ENCODE data around the gene SFTPA2.
"Not testable (repeated sequence)": the region's sequence is repeated elsewhere in the genome, so short reads cannot be mapped to it uniquely, and the experiment has no call there.

The SFTPA2 gene

GRCh38 chr10:79560160-79560709, at the start of gene SFTPA2:
Gene SFTPA2 (minus strand): TSS chr10:79560407. CDS start chr10:79559483, 924 bp downstream.
- TF ChIP-seq ZNF274 (IDR thresholded peaks at IDR 0.05; ENCODE audit: low read depth, low read length): no peak
- no peak within 1 kb of the TSS for H3K4me3 ChIP-seq (ENCODE audit: low read length)

- H3K4me3 ChIP-seq (ENCODE audit: low read length): no peak overlapping the region
- TF ChIP-seq ZNF274 (IDR thresholded peaks at IDR 0.05; ENCODE audit: low read depth, low read length): no peak
Observed at GRCh38 chr10:79608505-79609375, 48.5 kb upstream of the SFTPA2 start.

- H3K4me3 ChIP-seq (ENCODE audit: low read length): no peak overlapping the region
- TF ChIP-seq ZNF274 (IDR thresholded peaks at IDR 0.05; ENCODE audit: low read depth, low read length): no peak
Observed at GRCh38 chr10:79605308-79605707, 45.1 kb upstream of the SFTPA2 start.

GRCh38 chr10:79604294-79604693, 44.1 kb upstream of the SFTPA2 start:
- no peak for TF ChIP-seq ZNF274 (IDR thresholded peaks at IDR 0.05; ENCODE audit: low read depth, low read length)
- H3K4me3 ChIP-seq (ENCODE audit: low read length): no peak overlapping the region

- H3K4me3 ChIP-seq (ENCODE audit: low read length): no peak overlapping the region
- no peak for TF ChIP-seq ZNF274 (IDR thresholded peaks at IDR 0.05; ENCODE audit: low read depth, low read length)
Observed at GRCh38 chr10:79602953-79603352, 42.7 kb upstream of the SFTPA2 start.

- TF ChIP-seq ZNF274 (IDR thresholded peaks at IDR 0.05; ENCODE audit: low read depth, low read length): no peak
Observed at GRCh38 chr10:79601939-79602338, 41.7 kb upstream of the SFTPA2 start.

GRCh38 chr10:79599644-79600043, 39.4 kb upstream of the SFTPA2 start:
- H3K4me3 ChIP-seq (ENCODE audit: low read length): not testable (repeated sequence)

More at GRCh38 chr10:79601939-79602338, 41.7 kb upstream of the SFTPA2 start:
- H3K4me3 ChIP-seq (ENCODE audit: low read length): no peak overlapping the region

- H3K4me3 ChIP-seq (ENCODE audit: low read length): no peak overlapping the region
- TF ChIP-seq ZNF274 (IDR thresholded peaks at IDR 0.05; ENCODE audit: low read depth, low read length): no peak
Observed at GRCh38 chr10:79595510-79595909, 35.3 kb upstream of the SFTPA2 start.

GRCh38 chr10:79594565-79594964, 34.4 kb upstream of the SFTPA2 start:
- not testable (repeated sequence) for H3K4me3 ChIP-seq (ENCODE audit: low read length)

GRCh38 chr10:79593377-79593776, 33.2 kb upstream of the SFTPA2 start:
- TF ChIP-seq ZNF274 (IDR thresholded peaks at IDR 0.05; ENCODE audit: low read depth, low read length): no peak
- no peak overlapping the region for H3K4me3 ChIP-seq (ENCODE audit: low read length)

- no peak for TF ChIP-seq ZNF274 (IDR thresholded peaks at IDR 0.05; ENCODE audit: low read depth, low read length)
Observed at GRCh38 chr10:79588800-79589199, 28.6 kb upstream of the SFTPA2 start.

GRCh38 chr10:79586933-79587332, 26.7 kb upstream of the SFTPA2 start:
- H3K4me3 ChIP-seq (ENCODE audit: low read length): no peak overlapping the region
- TF ChIP-seq ZNF274 (IDR thresholded peaks at IDR 0.05; ENCODE audit: low read depth, low read length): no peak

More at GRCh38 chr10:79588800-79589199, 28.6 kb upstream of the SFTPA2 start:
- no peak overlapping the region for H3K4me3 ChIP-seq (ENCODE audit: low read length)

GRCh38 chr10:79585870-79586527, 25.8 kb upstream of the SFTPA2 start:
- no peak for TF ChIP-seq ZNF274 (IDR thresholded peaks at IDR 0.05; ENCODE audit: low read depth, low read length)
- no peak overlapping the region for H3K4me3 ChIP-seq (ENCODE audit: low read length)

GRCh38 chr10:79583488-79584024, 23.3 kb upstream of the SFTPA2 start:
- H3K4me3 ChIP-seq (ENCODE audit: low read length): no peak overlapping the region
- no peak for TF ChIP-seq ZNF274 (IDR thresholded peaks at IDR 0.05; ENCODE audit: low read depth, low read length)

GRCh38 chr10:79582954-79583353, 22.7 kb upstream of the SFTPA2 start:
- H3K4me3 ChIP-seq (ENCODE audit: low read length): not testable (repeated sequence)
